ENCODE measurements around the gene STPG2. TPM values are rescaled to one million over a fixed set of nuclear protein-coding genes. Genes with fewer than 3 reads are reported as not detected.

STPG2 gene
- total and polyA plus RNA-seq, 10 of the 15 experiments (the other 5 are each of a cell fraction or from before 2014, with no cell fraction given), result 0.13 to 0.24 TPM; not detected in 8

DNA sequence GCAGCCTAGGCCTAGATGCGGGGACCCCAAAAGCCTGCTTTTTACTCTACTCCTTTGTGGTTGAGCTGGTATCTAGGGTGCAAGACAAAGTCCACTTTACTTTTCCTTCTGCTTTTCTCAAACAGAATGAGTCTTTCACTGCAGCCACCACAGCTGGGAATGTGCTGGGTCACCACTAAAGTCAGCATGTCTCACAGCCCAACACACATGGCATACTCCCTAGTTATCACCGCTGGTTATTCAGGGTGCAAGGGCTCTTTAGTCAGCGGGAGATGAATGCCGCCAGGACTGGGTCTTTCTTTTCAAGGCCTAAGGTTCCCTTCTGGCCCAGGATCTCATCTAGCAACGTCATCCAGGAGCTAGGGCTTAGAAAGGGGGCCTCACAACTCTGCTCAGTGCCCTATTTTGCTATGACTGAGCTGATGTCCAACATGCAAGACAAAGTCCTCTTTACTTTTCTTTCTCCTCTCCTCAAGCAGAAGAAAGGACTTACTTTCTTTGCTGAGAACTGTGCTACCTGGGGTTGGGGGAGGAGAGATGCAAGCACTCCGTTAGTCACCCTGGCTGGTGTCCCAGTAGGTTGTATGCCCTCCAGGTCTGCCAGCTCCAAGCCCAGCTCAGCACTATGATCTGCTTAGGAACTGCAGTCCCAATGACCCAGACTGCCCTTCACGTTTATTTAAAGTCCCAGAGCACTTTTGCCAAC is 22.9 kb upstream of the STPG2 start (continued):
- no peak for TF ChIP-seq NFXL1 (IDR thresholded peaks at IDR 0.05; ENCODE audit: borderline replicate concordance)

DNA sequence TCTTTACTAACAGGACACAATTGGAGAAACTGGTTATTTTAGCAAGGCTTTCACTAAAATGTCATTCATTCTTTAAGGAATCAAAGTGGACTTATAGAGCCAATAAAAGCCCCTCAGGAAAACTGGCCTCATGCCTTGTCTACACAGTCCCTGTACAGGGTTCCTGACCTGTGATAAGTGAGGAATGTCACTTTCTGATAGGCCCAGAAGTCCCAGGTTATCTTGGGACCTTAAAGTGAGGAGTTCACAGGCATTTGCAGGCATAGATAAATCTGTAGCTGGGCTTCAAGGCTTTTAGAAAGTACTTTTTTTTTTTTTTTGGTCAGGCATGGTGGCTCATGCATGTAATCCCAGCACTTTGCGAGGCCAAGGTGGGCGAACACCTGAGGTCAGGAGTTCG is 19.4 kb upstream of the STPG2 start:
- Histone ChIP-seq H3K9ac (ENCODE audit: control insufficient read depth, insufficient read depth, low read length) (no peak overlapping the region), H3K27me3 (replicated peaks in 1 of 2; ENCODE audit: control insufficient read depth in 2 of 2, insufficient read depth in 2 of 2, low read length in 1 of 2) (no peaks in the 10 kb centered on the region; a peak in 1 of 4 replicates), H3K79me2 (ENCODE audit: control insufficient read depth, insufficient read depth, low read length) (no peaks in the 10 kb centered on the region), H3K4me3 (no peak overlapping the region), H4K20me1 (ENCODE audit: control insufficient read depth, insufficient read depth) (no peaks in the 10 kb centered on the region), H3K9me3 (replicated peaks; ENCODE audit: control insufficient read depth, insufficient read depth, low read length) (no peaks in the 10 kb centered on the region), H3K27ac (ENCODE audit: control insufficient read depth, insufficient read depth) (no peak overlapping the region), H3K4me2 (ENCODE audit: control insufficient read depth, insufficient read depth) (no peak overlapping the region), H2AFZ (ENCODE audit: control insufficient read depth, low read depth, low read length) (no peak overlapping the region), H3K4me1 (ENCODE audit: control insufficient read depth, insufficient read depth, low read length) (no peaks in the 10 kb centered on the region), H3K36me3 (ENCODE audit: control insufficient read depth in 2 of 2, insufficient read depth in 2 of 2, low read length in 1 of 2) (no peaks in the 10 kb centered on the region)
- WGBS (ENCODE audit: insufficient coverage, insufficient replicate concordance, low lambda C conversion rate, missing lambda C conversion rate), result 0% methylated on average over 2 of the region's 3 CpGs
- ChIA-PET POLR2A (no interaction called here), RAD21 (ENCODE audit: unreplicated experiment) (no interaction called here), CTCF (no interaction called here), SMC1A (ENCODE audit: uncharacterized antibody, unreplicated experiment) (no interaction called here)
- in situ Hi-C loops (cut with MboI), result no loop called here
- no peak for DNase-seq (ENCODE audit: low read depth, low spot score)
- BruUV-seq (replicated peaks), result no TSS peak
- FAIRE-seq, result no peak
- ATAC-seq, result no peak
- intact Hi-C loops (cut with micrococcal nuclease; ENCODE audit: unreplicated experiment), result no loop called here
- TF ChIP-seq SPI1 (IDR thresholded peaks at IDR 0.05; ENCODE audit: borderline replicate concordance, insufficient read depth, low read depth, low read length) (no peak), SIX5 (IDR thresholded peaks at IDR 0.05; ENCODE audit: low read depth, low read length, severe bottlenecking) (no peak), BCL11A (IDR thresholded peaks at IDR 0.05; ENCODE audit: low read depth, low read length) (no peak), ZNF24 (IDR thresholded peaks at IDR 0.05) (no peak), RAD51 (IDR thresholded peaks at IDR 0.05) (no peak), CEBPB (IDR thresholded peaks at IDR 0.05; ENCODE audit: borderline replicate concordance in 1 of 2, low read depth in 2 of 2, low read length in 2 of 2) (no peak), BHLHE40 (IDR thresholded peaks at IDR 0.05; ENCODE audit: borderline replicate concordance in 1 of 2, low read depth in 2 of 2, low read length in 1 of 2) (no peak), POLR2AphosphoS5 (IDR thresholded peaks at IDR 0.05; ENCODE audit: low read length) (no peak)
- TF ChIP-seq, protein P1, sequence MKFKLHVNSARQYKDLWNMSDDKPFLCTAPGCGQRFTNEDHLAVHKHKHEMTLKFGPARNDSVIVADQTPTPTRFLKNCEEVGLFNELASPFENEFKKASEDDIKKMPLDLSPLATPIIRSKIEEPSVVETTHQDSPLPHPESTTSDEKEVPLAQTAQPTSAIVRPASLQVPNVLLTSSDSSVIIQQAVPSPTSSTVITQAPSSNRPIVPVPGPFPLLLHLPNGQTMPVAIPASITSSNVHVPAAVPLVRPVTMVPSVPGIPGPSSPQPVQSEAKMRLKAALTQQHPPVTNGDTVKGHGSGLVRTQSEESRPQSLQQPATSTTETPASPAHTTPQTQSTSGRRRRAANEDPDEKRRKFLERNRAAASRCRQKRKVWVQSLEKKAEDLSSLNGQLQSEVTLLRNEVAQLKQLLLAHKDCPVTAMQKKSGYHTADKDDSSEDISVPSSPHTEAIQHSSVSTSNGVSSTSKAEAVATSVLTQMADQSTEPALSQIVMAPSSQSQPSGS (IDR thresholded peaks at IDR 0.05; ENCODE audit: low read length), result no peak
- TF ChIP-seq, protein P2, sequence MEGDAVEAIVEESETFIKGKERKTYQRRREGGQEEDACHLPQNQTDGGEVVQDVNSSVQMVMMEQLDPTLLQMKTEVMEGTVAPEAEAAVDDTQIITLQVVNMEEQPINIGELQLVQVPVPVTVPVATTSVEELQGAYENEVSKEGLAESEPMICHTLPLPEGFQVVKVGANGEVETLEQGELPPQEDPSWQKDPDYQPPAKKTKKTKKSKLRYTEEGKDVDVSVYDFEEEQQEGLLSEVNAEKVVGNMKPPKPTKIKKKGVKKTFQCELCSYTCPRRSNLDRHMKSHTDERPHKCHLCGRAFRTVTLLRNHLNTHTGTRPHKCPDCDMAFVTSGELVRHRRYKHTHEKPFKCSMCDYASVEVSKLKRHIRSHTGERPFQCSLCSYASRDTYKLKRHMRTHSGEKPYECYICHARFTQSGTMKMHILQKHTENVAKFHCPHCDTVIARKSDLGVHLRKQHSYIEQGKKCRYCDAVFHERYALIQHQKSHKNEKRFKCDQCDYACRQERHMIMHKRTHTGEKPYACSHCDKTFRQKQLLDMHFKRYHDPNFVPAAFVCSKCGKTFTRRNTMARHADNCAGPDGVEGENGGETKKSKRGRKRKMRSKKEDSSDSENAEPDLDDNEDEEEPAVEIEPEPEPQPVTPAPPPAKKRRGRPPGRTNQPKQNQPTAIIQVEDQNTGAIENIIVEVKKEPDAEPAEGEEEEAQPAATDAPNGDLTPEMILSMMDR (IDR thresholded peaks at IDR 0.05 in 2 of 3, conservative IDR thresholded peaks at IDR 0.05 in 1 of 3; ENCODE audit: control insufficient read depth in 2 of 3, extremely low read depth in 1 of 3, insufficient read depth in 1 of 3, low read depth in 3 of 3, low read length in 3 of 3), result no peak
- TF ChIP-seq, protein P3, sequence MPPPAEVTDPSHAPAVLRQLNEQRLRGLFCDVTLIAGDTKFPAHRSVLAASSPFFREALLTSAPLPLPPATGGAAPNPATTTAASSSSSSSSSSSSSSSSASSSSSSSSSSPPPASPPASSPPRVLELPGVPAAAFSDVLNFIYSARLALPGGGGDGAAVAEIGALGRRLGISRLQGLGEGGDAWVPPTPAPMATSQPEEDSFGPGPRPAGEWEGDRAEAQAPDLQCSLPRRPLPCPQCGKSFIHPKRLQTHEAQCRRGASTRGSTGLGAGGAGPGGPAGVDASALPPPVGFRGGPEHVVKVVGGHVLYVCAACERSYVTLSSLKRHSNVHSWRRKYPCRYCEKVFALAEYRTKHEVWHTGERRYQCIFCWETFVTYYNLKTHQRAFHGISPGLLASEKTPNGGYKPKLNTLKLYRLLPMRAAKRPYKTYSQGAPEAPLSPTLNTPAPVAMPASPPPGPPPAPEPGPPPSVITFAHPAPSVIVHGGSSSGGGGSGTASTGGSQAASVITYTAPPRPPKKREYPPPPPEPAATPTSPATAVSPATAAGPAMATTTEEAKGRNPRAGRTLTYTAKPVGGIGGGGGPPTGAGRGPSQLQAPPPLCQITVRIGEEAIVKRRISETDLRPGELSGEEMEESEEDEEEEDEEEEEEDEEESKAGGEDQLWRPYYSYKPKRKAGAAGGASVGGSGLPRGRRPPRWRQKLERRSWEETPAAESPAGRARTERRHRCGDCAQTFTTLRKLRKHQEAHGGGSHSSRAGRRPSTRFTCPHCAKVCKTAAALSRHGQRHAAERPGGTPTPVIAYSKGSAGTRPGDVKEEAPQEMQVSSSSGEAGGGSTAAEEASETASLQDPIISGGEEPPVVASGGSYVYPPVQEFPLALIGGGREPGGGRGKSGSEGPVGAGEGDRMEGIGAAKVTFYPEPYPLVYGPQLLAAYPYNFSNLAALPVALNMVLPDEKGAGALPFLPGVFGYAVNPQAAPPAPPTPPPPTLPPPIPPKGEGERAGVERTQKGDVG (CRISPR knock-in tag; IDR thresholded peaks at IDR 0.05), result no peak
- TF ChIP-seq, protein P4, sequence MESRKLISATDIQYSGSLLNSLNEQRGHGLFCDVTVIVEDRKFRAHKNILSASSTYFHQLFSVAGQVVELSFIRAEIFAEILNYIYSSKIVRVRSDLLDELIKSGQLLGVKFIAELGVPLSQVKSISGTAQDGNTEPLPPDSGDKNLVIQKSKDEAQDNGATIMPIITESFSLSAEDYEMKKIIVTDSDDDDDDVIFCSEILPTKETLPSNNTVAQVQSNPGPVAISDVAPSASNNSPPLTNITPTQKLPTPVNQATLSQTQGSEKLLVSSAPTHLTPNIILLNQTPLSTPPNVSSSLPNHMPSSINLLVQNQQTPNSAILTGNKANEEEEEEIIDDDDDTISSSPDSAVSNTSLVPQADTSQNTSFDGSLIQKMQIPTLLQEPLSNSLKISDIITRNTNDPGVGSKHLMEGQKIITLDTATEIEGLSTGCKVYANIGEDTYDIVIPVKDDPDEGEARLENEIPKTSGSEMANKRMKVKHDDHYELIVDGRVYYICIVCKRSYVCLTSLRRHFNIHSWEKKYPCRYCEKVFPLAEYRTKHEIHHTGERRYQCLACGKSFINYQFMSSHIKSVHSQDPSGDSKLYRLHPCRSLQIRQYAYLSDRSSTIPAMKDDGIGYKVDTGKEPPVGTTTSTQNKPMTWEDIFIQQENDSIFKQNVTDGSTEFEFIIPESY (IDR thresholded peaks at IDR 0.05), result no peak
